NCI-H1105 (cell line): ENCODE data around the gene LHFPL6.

Experiments used
- DNase-seq: peaks from one replicate; lab custom pipeline; 2025; lab: John Stamatoyannopoulos, UW

The LHFPL6 gene

DNA sequence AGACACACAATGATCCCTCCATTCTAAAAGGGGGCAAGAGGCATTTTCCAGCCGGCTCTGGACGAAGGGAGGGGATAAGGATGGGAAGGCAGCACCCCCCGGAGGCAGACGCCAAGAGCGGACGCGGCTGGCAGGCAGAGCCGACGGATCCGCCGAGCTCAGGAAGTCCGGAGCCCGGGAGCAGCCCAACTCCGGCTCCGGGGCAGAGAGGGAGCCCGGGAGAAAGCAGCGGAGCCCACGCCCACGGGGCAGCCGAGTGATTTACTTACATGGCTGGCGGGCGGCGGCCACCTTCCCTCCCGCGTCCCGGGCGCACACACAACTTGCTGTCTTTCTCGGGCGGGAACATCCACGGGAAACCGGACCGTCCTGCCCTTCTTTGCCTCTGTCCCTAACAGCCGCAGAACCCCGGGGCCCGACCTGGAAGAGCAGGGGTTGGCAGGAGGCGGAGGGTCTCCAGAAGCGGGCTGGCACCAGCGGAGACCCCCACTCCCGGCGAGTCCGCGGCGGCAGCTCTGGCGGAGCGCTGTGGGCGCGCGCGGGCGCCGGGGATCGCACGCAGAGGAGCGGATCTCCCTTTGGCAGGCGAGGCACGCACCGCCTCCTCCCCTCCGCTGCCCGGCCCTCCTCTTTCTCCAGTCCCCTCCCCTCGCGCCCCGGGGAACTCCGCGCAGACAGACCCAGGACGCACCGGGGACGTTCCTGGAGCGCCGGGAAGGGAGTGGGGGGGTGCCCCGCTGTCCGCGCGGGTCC lies at the start of gene LHFPL6:
Gene LHFPL6 (minus strand): TSS at position 580 of the 753 bp plus-strand sequence.
- peak; percentile 37 for DNase-seq

DNA sequence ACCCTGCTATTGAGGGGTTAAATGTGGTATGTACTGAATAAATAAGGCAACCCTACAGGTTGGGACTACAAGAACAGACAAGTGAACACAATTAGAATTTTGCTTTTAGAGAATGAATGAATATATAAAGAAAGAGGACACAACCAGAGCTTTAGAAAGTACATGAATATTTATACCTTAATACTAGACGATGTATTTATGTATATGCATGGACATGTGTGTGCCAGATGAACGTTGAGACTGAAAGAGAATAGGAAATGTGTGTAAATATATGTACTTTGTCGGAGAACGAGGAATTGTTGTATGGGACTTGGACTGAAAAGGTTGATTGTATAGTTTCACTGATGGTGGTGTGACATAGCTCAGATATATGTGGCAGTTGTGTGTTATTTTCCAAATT lies 43.1 kb upstream of the LHFPL6 start:
- DNase-seq: no peak

DNA sequence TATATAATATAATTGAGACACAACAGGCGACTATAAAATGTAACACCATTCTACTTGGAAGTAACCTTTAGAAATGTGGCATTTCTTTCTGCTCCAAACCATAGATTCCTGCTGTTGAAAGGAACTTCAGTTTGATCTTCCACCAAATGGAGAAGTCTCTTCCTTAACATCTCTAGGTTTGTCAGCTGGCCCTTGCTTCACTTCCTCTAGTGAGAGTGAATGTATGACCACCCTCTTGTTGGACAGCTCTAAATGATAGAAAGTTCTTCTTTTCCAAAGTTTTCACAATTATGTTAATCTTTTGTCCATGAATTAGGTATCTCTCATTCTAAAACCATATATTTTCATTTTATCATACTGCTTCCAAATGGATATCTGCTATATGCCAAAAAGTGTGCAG lies 38.7 kb upstream of the LHFPL6 start:
- DNase-seq: no peak

DNA sequence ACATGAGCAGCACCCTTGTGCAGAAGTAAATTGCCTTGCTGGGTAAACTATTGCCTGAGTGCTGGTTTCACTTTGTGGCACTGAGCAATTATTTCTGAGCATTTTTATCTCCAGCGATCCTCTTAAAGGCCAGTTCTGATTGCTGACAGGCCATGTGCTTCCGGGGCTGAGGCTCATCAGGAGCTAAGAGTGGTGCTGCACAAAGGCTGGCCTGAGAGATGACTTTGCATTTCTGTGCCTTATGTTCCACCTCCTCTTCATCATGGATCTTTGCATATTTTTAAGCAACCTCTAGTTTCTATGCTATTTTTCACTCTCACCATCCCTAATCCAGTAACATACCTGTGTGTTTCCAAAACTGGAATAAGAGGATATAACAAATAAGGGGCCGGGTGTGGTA lies 34.9 kb upstream of the LHFPL6 start:
- DNase-seq: no peak

DNA sequence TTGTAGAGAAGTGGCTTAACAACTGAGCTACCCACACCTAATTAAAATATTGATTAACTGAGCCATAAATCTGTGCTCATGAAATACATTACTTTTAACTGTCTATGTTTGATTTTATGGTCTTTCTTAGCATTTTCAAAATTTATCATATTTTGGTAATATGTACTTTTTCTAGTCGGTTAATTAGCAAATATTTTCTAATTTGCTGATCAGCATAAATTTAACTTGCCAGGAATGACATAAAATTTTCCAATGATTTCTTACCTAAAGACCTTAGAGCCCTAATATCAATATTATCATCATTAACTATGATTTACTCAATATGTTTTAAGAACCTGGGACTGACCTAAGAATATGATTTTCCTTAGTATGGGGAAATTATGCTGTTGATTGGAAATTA lies 32.6 kb upstream of the LHFPL6 start:
- no peak for DNase-seq

DNA sequence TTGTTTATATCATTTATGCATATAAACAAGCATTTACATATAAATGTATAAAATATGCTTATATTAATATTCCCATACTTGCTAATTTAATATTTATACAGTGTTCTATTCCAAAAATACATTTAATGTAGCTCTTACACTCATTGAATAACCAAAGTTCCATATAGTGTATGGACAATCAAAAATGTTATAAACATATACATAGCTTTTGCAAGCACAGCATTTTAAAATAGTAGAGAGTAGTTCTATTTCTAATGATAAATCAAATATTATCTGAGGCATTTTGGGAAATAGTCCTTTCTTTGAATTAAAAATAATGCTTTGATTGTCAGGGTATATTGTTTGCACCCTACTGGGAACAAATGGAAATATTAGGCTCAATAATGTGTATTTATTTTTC lies 30.0 kb upstream of the LHFPL6 start:
- no peak for DNase-seq

DNA sequence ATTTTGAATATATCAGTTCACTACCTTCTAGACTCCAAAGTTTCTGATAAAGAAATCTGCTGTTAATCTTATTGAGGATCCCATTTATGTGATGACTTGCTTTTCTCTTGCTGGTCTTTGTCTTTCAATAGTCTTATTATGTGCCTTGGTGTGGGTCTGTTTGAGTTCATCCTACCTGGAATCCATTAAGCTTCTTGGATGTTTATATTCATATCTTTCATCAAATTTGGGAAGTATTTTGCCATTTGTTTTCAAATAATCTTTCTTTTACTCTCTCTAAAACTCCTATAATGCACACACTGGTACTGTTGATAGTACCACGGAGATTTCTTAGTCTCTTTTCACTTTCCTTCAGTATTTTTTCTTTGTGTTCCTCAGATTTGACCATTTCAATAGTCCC lies 28.3 kb upstream of the LHFPL6 start:
- no peak for DNase-seq

DNA sequence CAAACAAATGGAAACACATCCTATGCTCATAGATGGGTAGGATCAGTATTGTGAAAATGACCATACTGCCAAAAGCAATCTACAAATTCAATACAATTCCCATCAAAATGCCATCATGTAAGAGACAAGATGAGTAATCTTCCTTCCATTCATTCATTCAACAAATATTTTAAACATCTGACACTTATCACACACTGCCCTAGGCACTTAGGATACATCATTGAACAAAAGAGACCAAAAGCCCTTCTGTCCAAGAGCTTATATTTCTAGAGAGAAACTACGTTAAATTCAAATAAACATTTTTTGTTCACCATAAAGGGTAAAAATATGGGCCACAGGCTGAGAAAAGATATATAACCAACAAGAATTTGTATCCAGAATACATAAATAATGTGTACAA lies 20.5 kb upstream of the LHFPL6 start:
- DNase-seq: no peak

DNA sequence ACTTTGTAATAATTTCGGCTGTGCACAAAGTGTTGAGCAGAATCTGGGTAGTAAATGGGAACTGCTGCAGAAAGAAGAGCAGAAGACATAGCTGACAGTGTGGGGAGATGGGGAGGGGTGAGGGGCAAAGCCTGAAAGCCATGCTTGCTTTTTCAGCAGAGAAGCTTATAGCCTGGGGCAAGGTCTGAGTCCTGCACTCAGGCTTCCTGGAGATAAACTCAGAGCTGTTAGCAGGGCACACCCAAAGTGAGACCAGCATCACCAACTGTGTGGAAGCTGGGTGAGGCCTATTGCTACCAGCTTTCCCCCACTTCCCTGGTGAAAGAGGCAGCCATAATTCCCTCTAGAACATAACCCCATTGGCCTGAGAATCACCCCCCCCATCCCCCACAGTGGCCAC lies 15.6 kb upstream of the LHFPL6 start:
- no peak for DNase-seq

DNA sequence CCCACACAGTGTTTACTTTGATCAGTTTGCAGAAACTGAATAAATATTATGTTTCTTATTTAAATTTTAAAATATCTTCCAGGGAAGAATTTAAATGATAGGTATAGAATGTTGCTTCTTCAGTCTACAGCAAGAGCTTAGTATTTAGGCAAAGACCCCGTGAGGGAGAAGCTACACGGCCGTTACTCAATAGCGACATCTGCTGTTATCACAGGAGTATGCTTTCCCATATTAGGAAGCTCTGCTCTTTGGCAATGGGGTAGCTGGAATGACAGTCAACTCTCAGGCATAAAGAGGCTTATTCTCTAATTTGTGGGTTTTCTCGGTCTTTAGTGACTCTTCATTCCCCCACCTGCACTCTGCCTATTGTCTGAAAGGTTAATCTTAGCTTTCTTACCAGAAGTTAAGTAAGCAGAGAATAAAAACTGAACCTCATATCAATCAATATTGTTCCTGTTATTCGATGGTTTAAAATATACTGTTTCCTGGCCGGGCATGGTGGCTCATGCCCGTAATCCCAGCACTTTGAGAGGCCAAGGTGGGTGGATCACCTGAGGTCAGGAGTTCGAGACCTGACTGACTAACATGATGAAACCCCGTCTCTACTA lies 13.2 kb upstream of the LHFPL6 start:
- DNase-seq: peak; percentile 27

DNA sequence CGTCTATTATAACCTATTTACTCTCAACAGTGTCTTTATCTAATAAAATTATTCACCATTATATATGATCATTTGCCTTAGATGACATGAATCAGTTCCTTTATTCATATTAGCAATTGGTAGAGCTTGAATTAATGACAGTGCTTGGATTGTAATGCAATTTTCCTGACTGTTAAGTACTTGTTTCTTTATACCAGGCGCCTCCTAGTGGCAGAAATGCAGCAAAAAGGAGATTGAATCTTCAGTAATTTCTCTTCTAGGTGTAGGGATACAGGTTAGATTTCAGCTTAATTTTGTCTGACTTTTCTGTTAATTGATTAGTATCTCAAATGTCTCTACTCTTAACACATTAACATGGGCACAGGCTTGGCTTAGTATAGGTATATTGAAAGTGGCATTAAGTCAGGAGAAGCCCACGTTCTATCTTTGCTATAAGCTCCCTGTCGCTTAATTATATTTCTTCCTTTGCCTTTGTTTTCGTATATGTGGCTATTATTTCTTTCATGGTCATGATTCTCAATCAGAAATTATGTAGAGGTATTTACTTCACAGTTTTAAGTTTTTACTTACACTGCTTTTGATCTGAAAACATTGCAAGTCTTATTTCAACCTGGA lies 9.1 kb upstream of the LHFPL6 start:
- peak; percentile 15 for DNase-seq

DNA sequence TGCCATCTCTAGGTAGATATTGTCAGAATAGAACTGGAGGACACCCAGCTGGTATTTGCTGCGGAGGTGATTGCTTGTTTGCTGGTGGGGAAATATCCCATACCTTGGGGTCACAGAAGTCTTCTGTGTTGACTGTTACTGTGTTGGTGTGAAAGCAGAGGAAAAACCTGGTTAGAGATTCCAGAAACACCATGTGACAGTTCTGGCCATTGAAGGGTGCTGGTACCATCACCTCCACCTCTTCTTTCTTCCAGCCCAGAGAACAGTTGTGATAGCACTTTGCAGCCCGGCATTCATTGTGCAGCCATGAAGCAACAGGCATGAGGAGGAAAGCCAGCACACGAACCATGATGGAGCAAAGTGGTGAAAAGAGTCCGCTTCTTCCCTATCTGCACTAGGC lies 4.9 kb upstream of the LHFPL6 start:
- no peak for DNase-seq

DNA sequence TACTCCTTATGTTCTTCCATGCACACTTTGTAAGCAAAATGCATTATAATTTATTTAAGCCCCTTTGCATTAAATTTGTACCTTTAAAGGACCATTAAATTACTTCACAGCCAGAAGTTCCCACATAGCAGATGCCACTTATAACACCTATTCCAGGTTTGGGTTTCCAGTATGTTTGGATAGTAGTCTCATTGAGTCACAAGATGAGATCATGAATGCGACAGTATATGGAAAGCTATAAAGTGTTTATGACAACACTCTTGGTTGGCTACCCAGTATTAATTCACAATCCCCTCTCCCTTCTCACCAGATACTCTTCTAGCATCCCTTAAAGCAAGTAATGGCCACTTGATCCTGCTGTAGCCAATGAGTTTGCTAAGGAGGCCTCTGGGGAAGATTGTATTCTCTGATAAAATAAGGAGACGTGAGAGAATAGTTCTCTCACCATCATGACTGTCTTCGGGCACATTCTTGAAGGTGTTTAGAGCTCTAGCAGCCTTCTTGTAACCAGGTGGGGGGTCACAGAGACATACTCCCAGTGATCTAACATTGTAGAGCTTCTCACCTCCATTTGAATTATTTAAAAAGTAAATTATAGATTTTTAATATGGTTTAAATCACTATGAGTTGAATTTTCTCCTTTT lies 2.8 kb upstream of the LHFPL6 start:
- no peak for DNase-seq

DNA sequence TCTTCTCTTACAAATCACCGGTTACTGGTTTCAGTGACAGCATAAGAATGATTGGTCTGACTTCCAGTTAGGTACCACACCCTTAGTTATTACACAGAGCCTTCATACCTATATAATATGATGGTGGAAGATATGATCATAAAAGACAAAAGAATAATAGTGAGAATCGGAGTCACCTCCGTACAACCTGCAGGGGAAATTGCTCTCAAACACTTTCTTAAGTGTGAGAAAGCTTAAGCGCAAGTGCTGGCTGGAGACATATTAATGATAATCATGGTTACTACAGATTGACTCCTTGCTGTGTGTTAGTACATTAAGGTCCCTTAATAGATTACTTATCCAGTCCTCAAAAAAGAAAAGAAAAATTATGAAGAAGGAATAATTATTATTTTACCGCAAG lies 1.8 kb upstream of the LHFPL6 start:
- no peak for DNase-seq

DNA sequence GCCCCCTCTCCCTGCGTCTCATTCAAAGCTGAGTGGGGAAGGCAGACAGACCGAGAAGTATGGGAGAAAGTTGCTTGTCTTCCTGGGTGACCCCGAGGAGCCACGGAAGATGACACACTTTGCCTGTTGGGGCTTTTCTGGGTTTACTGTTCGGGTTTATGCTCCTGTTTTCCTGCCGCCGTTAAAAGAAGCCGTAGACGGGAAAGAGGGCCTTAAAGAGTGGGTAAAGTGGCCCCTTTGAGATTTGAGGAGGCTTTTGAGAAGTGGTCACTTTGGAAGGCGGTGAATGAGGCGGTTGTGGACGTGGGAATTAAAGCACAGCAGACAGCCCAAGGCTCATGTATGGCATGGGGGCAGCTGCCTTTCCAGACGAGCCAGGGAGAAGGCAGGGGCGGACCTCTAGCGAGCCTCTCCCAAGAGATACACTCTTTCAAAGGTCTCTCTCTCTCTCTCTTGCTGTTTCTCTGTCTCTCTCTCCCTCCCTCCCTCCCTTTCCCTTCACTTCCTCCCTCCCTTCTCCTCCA lies 493 bp upstream of the LHFPL6 start:
- DNase-seq: no peak

DNA sequence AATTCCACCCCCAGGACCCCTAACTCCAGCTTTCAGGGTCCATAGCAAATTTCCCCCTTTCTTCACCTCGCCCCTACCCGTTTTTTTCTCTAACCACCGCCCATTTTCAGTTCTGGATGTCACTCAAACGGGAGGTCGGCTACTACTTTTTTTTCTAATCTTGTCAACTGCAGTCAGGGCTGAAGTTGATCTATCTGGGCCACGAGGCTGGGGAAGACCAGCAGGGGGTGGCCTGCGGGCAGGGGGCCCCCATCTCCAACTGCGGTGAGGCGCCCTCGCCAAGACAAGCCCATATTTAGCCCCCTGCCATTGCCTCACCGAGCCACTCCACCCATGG lies 748 bp downstream of the LHFPL6 start:
- DNase-seq: no peak

DNA sequence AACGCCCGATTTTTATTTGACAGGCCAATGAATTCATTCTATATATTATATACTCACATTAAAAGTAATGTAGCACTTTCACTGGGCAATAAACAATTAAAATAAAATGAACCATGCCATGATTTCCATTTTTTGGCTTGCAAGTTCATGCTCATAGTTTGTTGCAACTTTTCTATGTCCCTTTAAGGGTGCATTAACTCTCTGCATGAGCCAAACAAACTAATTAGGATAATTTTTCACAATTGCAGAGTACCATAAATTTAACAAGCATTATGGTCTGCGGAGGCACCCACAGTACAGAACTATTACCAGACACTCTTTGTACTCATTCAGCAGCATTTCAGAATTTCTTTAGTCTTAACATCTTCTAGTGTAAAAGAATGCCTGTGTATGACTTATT lies 1.4 kb downstream of the LHFPL6 start:
- no peak for DNase-seq

DNA sequence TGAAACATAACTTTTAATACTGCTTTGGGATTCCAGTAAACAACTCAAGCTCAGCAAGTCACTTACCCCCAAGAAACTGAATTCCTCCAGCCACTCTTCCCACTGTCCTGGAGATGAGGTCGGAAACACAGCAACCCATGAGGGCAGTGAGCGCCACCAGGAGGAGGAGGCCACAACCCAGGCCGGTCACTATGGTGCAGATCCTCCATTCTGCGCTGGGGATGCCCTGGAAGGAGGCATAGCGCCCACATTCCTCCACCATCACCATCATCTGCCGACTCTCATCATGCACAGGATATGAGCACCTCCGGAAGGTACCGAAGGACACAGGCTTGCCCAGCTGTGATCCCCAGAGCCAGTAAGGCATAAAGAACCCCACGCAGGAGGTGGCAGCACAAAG lies 2.2 kb downstream of the LHFPL6 start:
- no peak for DNase-seq

DNA sequence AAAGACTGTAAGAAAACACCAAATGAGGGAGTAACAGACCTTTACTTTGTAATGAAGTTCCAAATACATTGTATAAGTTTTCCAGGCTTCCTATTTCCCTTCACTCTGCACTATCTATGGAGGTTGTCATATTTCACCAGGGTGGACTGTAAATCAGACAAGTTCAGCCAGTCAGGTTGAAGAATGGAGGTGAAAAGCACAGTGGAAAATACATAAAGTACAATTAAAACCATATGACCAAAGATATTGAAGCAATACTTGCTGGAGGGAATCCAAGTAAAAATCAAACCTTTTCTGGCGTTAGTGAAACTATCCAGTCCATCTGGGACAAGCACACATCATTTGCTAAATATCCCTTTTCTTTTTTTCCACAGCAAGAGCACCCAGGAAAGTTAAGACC lies 3.2 kb downstream of the LHFPL6 start:
- DNase-seq: no peak

DNA sequence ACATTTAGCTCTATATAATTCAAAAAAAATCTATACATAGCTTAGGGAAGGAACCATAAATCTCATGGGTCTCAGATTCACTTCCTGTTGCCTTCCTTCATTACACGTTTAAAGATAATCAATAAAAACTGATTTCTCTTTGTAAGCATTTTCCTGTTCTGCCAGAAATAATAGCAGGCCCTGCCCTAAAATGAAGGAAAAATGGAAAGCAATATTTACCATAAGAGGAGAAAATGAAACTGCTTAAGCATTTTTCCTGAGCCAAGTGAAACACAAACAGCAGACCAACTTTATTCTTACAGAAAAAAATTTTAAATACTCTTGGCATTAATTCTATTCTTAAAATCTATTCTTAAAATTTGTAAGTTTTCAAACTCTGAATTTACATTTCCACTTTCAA lies 4.0 kb downstream of the LHFPL6 start:
- DNase-seq: no peak

DNA sequence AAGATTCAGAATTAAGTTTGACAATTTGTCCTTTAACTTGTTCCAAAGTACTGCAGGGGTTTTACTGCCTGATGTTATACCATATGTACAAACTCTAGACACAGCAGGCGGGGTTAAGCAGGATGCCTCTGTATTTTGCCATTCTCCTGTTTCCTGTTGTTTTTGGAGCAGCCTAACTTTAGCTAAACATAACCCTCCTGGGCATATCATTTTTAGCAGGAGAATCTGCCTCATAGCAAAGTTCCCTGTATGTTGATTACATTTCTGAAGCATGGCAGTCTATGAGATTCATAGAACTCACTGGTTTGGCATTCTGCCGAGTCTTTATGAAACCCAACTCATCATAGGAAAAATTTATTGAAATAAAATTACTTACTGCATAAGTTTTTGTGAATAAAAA lies 5.2 kb downstream of the LHFPL6 start:
- no peak for DNase-seq

DNA sequence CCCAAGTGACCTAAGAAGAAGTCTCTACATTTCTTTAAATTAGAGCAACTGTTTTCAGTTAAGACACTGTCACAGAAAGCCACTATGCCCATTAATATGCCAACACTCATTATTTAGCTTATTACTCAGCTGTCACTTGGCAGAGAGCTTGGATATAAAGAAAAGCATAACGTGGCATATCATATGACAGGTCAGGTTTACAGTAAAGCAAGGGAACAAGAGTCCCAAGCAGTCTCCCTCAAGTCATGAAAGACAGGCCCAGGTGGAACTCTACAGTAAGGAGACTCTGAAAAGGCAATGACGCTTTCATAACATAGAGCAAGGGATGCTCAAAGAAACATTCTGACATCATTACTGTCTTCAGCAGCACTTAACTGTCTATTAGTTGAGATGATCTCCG lies 6.3 kb downstream of the LHFPL6 start:
- DNase-seq: no peak

DNA sequence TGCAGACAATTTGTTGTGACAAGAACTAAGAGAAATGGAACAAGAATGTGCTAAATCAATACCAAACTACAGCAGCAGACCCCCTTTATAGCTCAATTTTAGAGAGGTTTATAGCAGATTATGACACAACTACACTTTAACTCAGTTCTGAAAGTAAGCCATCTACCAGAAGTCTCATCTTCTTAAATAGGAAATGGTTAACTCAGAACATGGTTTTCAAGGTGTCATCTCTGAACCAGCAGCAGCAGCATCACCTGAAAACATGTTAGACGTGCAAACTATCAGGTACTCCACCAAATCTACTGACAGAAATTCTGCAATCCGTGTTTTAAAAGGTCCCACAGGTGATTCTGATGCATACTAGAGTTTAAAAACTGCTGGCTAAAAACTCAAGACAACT lies 6.8 kb downstream of the LHFPL6 start:
- no peak for DNase-seq
